ENCODE results near the gene ATP8B4.

DNA sequence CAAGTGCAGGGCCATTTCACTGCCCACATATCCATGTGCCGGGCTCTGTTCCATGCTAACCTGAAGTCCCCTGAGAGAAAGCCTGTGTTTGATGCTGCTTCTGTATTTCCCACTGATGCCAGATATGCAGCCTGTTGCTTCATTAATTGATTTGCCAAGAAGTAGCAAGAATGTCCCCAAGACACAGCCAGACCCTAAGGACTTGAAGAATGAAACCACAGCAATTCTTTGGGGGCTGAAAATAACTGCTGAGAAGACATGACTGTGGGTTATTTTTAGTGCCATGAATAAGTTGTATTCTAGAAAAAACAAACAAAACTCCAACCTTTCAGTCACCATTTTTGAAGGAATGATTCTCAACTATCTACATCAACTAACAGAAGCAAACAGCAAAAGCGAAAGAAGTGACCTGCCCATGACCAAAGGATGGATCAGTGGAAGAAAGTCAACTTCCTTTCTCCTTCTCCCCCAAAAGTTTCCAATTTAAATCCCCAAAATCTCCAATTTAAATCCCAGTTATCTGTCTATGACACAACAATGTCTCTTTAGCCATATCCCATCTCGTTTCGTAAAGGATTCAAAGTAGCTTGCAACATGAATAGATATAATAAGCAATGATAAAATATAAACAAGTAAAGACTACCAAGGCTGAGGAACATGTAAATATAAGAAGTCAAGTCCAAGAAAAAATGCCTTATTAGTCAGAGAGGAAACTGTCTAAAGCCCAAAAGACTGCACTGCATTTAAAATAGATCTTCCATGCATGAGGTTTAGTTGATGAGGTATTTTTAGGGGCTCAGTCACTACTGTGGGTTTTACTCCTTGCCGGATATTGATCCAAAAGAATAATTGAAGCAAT is 271.4 kb downstream of the ATP8B4 start:
- TF ChIP-seq, protein P1, sequence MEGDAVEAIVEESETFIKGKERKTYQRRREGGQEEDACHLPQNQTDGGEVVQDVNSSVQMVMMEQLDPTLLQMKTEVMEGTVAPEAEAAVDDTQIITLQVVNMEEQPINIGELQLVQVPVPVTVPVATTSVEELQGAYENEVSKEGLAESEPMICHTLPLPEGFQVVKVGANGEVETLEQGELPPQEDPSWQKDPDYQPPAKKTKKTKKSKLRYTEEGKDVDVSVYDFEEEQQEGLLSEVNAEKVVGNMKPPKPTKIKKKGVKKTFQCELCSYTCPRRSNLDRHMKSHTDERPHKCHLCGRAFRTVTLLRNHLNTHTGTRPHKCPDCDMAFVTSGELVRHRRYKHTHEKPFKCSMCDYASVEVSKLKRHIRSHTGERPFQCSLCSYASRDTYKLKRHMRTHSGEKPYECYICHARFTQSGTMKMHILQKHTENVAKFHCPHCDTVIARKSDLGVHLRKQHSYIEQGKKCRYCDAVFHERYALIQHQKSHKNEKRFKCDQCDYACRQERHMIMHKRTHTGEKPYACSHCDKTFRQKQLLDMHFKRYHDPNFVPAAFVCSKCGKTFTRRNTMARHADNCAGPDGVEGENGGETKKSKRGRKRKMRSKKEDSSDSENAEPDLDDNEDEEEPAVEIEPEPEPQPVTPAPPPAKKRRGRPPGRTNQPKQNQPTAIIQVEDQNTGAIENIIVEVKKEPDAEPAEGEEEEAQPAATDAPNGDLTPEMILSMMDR (IDR thresholded peaks at IDR 0.05; ENCODE audit: low read depth, low read length, missing input control) = no peak
- TF ChIP-seq SP1 (IDR thresholded peaks at IDR 0.05) = no peak
- no peak for TF ChIP-seq JUND (IDR thresholded peaks at IDR 0.05)
- TF ChIP-seq YY1 (IDR thresholded peaks at IDR 0.05) = no peak
- no peak for TF ChIP-seq EGR1 (IDR thresholded peaks at IDR 0.05; ENCODE audit: low read depth in 2 of 2)

Measured in liver (tissue), 3 donors.